HepG2 (cell line): ENCODE measurements around the gene OSBPL5. TPM values are rescaled to one million over a fixed set of nuclear protein-coding genes. Genes with fewer than 3 reads are reported as not detected.

Experiments used
- BCLAF1 ChIP-seq: fragments of 450-650 bp; IDR thresholded peaks from 2 replicates; pipeline ENCODE4 v1.6.1; 2017; ENCODE audit warnings: mild to moderate bottlenecking
- E2F2 ChIP-seq: sonication (generic); formaldehyde crosslinking; IDR thresholded peaks from 2 replicates; pipeline ENCODE4 v1.4.0; 2020; ENCODE audit warnings: missing genetic modification reagents, borderline replicate concordance
- NR2C2 ChIP-seq: sonication (generic); formaldehyde crosslinking; IDR thresholded peaks from 2 replicates; pipeline ENCODE4 v1.4.0; 2020; ENCODE audit warnings: missing genetic modification reagents, mild to moderate bottlenecking, moderate library complexity, borderline replicate concordance
- PAXIP1 ChIP-seq: sonication (generic); formaldehyde crosslinking; conservative IDR thresholded peaks from 2 replicates; pipeline ENCODE4 v1.4.0; 2020; ENCODE audit warnings: mild to moderate bottlenecking, missing genetic modification reagents, moderate library complexity
- POLR2AphosphoS2 ChIP-seq: IDR thresholded peaks from 2 replicates; pipeline ENCODE4 v1.6.1; 2011; ENCODE audit warnings: low read depth, low read length, improper control_type of control experiment
- REPIN1 ChIP-seq: sonication (generic); formaldehyde crosslinking; IDR thresholded peaks from 2 replicates; pipeline ENCODE4 v1.8.0; 2022; ENCODE audit warnings: missing genetic modification reagents, low read depth, mild to moderate bottlenecking, borderline replicate concordance
- RFXAP ChIP-seq: sonication (generic); formaldehyde crosslinking; IDR thresholded peaks from 2 replicates; pipeline ENCODE4 v1.4.0; 2020; ENCODE audit warnings: missing genetic modification reagents, borderline replicate concordance
- TEAD3 ChIP-seq: optimal IDR thresholded peaks from 2 replicates; pipeline ENCODE3; 2016; ENCODE audit warnings: borderline replicate concordance
- YEATS2 ChIP-seq: sonication (generic); formaldehyde crosslinking; IDR thresholded peaks from 2 replicates; pipeline ENCODE4 v1.4.0; 2020; ENCODE audit warnings: missing genetic modification reagents, borderline replicate concordance
- ZNF275 ChIP-seq: sonication (generic); formaldehyde crosslinking; IDR thresholded peaks from 2 replicates; pipeline ENCODE4 v1.8.0; 2022; ENCODE audit warnings: missing genetic modification reagents, mild to moderate bottlenecking, inconsistent platforms, borderline replicate concordance
- ZNF281 ChIP-seq: sonication (generic); formaldehyde crosslinking; IDR thresholded peaks from 2 replicates; pipeline ENCODE4 v1.4.0; 2020; ENCODE audit warnings: missing genetic modification reagents, borderline replicate concordance
- ZNF354B ChIP-seq: sonication (generic); formaldehyde crosslinking; IDR thresholded peaks from 2 replicates; pipeline ENCODE4 v1.8.0; 2022; ENCODE audit warnings: mild to moderate bottlenecking, missing genetic modification reagents
- ZNF432 ChIP-seq: sonication (generic); formaldehyde crosslinking; IDR thresholded peaks from 2 replicates; pipeline ENCODE4 v1.5.0; 2020; ENCODE audit warnings: missing genetic modification reagents, mild to moderate bottlenecking, borderline replicate concordance
- ZNF674 ChIP-seq: sonication (generic); formaldehyde crosslinking; IDR thresholded peaks from 2 replicates; pipeline ENCODE4 v1.5.0; 2020; ENCODE audit warnings: low read depth, mild to moderate bottlenecking, missing genetic modification reagents
- ZNF766 ChIP-seq: sonication (generic); formaldehyde crosslinking; IDR thresholded peaks from 2 replicates; pipeline ENCODE4 v1.5.0; 2020; ENCODE audit warnings: missing genetic modification reagents, borderline replicate concordance
- polyA plus RNA-seq, 8 experiments: library from polyadenylated mRNA; depleted of rRNA in 3 of 8; stranded (reverse) in 7 of 8; unstranded in 1 of 8; fragments of >200 nt; fragmentation: Illumina TruSeq in 4 of 8; extraction: Trizol in 4 of 8; gene quantifications; 2 replicates each; pipeline versions ENCODE4 v1.2.1 to v1.2.3, GENCODE V29; 2011 to 2016; ENCODE audit warnings: low read depth in 4 of 8, missing spikeins in 1 of 8, mixed read lengths in 1 of 8; ENCODE audit not compliant: insufficient read depth in 1 of 8
- total RNA-seq, 5 experiments: library from RNA; depleted of rRNA; stranded (reverse); fragments of >200 nt; fragmentation: Illumina TruSeq; extraction: Trizol; gene quantifications; 2 replicates each; pipeline ENCODE4 v1.2.3, GENCODE V29; 2016; ENCODE audit warnings: low read depth in 1 of 5

OSBPL5 gene
- total and polyA plus RNA-seq, 2 of the 13 experiments (the other 11 are each of a cell fraction or from before 2014, with no cell fraction given) = not detected

DNA sequence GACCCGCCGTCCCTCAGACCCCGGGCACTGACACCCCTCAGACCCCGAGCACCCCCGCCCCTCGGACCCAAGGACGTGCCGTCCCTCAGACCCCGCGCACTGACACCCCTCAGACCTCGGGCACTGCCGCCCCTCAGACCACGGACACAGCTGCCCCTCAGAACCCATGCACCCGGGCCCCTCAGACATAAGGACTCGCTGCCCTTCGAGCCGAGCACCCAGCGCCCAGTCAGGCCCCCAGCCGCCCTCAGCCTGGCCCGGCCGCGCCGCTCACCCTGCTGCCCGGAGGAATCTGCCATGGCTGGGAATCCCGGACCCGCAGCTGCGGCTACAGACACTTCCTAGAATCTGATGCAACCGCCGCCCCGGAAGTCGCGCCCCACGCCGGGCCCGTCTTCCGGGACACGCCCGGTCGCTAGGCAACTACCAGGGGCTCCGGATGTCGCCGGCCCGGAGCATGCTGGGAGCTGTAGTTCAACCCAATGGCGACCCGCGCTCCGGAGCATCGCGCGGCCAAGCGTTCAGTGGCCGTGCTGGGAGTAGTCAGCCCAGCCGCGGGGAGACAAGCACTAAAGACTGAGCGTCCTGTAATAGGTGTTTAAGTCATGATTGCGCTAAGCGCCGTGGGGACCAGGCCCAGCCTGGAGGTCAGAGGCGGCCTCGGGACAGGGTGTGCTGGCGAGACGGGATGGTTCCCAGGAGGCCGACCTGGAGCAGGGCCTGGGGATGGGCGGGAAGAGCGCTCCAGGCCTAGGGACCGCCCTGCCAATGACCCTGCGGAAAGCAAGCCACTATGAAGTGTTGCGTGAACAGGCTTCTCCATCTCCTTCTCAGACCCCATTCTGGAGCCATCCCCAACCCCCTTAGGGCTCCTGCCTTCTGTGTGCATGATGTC is 107.8 kb downstream of the OSBPL5 start, which contains the start of gene CARS1 (continued):
- TF ChIP-seq BCLAF1 (no peak), ZNF674 (CRISPR knock-in tag) (no peak), E2F2 (CRISPR knock-in tag) (no peak), ZNF354B (CRISPR knock-in tag) (peak; percentile 83; the same call in 1 of the 2 replicates), PAXIP1 (CRISPR knock-in tag) (peak; percentile 36; the same call in 1 of the 2 replicates), ZNF275 (CRISPR knock-in tag) (no peak), POLR2AphosphoS2 (no peak), TEAD3 (peak; percentile 5), ZNF432 (CRISPR knock-in tag) (no peak), ZNF766 (CRISPR knock-in tag) (0 out of 2 replicates have a peak, but pooled peaks have one; percentile 24), REPIN1 (CRISPR knock-in tag) (peak; percentile 64; the same call in 1 of the 2 replicates), NR2C2 (peak; percentile 95), RFXAP (CRISPR knock-in tag) (peak; percentile 45; the same call in 1 of the 2 replicates), ZNF281 (CRISPR knock-in tag) (no peak), YEATS2 (peak; percentile 71)
